Measurements from ENCODE around the gene CD109. TPM values are rescaled to one million over a fixed set of nuclear protein-coding genes. Genes with fewer than 3 reads are reported as not detected.

Gene CD109
- polyA plus RNA-seq, result 1 to 10 TPM in 2 of 3 donors, under 1 TPM in 1; 0.24 to 3.7 (median 1.7) TPM

DNA sequence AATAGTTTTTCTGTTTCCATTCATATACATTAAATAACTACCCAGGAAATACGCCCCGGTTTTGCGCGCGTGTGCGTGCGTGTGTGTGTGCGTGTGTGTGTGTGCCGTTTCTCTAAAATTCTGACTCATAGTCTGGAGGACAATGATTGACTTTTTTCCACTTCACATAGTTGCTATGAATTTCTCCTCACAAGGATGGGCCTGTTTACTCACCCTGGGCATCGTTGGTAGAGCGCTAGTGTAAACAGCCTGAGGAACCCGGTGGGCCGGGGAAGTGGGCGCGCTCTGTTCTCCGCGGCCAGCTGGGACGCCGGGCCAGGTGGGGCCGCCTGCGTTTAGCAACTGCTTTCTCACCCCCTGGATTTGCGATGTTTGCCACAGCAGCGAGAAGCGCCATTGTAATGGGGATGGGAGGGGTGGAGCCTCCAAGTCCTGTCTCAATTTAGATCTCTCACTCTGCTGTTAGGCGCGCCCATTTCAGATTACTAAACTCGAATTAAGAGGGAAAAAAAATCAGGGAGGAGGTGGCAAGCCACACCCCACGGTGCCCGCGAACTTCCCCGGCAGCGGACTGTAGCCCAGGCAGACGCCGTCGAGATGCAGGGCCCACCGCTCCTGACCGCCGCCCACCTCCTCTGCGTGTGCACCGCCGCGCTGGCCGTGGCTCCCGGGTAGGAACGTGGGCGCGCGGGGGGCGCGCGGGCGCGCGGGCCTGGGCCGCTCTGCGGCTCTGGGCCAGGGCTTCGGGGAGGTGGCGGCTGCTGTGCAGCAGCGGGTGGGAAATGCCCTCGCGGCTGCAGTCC lies at the start of gene CD109:
Gene CD109, plus strand, starts transcription at position 585 of the 803 bp plus-strand sequence. Its CDS starts 13 bp downstream, at position 598.
- no peak within 1 kb of the TSS for H3K27ac ChIP-seq (ENCODE audit: low read depth, low read length)
- 0 to 5% (median 1%) methylated on average over 61 of the region's 61 CpGs for WGBS, 3 donors

DNA sequence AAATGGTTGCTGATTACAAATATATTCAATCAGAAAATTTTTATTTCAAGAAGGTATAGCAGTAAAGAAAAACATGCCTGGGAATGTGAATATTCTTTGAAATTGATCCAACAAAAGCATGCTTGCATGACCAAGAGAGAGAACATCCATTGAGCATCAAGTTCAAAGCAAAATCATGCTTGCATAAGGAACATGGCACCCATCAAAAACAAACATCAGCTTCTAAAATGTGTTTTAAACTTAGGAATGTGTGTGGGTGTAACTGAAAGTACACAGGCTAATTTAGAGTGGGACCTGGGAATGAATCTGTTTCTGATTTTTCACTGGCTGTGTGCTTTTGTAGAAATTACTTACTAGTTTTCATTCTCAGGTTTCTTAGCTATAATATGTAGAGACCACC lies 47.8 kb upstream of the CD109 start:
- no peak overlapping the region for H3K27ac ChIP-seq (ENCODE audit: low read depth, low read length)

DNA sequence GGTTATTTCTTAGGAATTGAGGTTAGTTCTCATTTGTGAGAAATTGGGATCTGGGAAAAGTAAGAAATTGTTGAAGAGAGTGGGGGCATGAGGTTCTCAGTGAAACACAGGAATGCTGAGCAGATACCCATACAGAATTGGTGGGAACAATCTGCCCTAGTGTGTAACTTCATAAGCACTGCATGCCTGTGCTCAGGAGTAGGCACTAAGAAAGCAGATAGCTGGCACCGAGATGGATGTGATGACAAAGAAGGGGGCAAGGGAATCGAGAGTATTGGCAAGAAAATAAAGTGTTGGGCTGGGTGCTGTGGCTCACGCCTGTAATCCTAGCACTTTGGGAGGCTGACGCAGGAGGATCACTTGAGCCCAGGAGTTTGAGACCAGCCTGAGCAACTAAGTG lies 46.2 kb upstream of the CD109 start:
- H3K27ac ChIP-seq (ENCODE audit: low read depth, low read length), result no peak overlapping the region
- 69 to 82% (median 71%) methylated on average over 4 of the region's 4 CpGs for WGBS, 3 donors

DNA sequence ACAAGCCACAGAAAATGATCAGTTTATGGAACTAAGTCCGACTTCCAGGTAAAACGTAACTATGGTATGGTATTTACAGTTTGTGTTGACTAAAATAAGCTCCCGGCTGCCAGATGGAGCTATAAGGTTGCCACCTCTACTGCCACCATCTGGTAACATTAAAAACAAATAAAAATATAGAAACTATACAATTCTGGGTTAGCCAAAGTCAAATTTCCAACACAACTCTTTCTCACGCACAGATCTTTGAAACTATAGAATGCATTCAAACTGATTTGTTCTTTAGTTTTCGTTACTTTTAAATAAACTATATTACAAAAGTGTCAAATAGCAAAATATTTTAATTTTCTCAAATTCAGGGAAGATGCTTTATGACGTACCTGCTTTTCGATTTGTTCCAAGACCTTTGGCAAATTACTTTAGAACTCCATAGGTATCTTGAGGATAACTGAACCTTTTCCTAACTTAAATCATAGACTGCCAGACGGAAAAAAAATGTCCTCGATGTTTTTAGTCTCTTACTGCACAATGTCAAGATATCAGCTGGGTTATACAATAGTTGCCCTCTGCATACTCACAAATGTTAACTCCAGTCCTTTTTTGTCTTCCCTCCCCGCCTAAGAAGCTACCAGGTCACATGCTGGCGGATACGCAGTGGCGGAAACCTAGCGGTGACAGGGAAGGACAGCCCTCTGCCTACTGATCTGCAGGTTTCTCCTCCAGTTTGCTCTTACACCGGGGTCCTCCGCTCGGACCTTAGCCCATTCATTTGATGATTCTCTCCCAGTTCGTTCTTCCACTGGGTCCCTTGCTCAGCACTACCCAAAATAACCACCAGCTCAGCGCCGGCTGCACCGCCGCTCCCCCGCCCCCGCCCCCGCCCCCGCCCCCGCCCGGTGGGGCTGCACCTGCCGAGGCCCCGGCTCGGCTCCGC lies 43.1 kb upstream of the CD109 start:
- WGBS, 3 donors, result 2% methylated on average over 27 to 32 of the region's 32 CpGs
- H3K27ac ChIP-seq (ENCODE audit: low read depth, low read length), result no peak overlapping the region

DNA sequence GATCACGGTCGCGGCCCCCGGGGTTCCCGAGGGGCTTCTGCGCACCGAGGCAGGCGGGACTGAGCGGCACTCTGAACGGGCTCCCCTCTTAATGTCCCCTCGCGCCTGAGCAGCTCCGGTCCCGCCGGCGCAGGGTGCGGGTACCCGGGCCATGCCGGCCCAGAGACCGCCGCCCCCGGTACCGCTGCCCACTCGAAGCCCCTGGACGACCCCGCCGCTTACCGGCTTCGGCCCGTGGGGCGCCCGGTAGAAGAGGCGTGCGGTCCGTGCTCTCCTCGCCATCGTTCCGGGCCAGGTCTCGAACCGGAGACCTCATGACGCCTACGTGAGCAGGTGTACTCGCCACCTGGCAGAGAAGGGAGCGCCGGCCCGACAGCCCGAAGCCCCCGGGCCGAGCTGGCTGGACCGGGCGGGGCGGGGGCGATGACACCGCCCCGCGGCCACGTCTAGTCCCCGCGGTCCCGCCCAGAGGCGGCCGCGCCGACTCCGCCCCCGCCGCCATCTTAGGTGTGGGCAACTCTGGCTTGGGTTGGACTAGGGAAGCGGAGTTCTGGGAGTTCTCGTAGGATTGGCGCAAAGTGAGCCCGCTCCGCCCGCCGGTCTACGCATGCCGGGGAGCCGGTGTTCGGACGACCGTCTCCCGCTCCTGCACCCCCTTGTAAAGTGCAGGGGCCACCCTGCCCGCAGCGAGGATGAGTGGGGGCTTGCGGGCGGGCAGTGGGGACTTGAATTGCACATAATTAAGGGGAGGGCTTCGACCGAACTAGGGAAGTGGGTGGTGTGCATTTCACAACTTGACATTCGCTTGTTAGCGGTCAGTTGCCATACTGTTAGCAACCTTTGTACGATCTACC lies 42.2 kb upstream of the CD109 start, which contains the start of gene SLC17A5:
Gene SLC17A5, minus strand, starts transcription at position 422 of the 854 bp plus-strand sequence. Its CDS starts 106 bp downstream, at position 316.
- WGBS, 3 donors, result 0 to 1% (median 0%) methylated on average over 68 to 90 of the region's 90 CpGs
- H3K27ac ChIP-seq (ENCODE audit: low read depth, low read length), result peak within 1 kb of the TSS; percentile 58

DNA sequence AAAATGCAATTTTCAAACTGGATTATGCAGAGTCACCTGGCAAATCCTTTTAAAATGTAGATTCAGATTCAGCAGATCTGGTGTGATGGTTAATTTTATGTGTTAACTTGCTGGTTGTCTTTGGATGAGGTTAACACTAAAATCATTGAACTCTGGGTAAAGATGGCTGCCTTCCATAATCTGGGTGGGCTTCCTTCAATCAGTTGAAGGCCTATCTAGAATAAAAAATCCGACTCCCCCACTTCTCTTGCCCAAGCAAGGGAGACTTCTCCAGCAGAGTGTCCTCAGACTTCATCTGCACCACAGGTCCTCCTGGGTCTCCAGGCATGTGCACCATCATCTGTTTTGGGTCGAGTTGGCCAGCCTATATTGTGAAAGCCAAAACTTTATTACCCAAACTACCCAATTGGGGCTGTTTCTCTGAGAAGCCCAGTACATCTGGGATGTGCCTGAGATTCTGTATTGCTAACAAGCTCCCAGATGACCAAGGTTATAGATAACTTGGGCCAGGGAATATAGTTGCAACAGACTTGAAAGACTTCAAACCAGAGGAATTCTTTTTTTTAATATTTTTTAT lies 40.6 kb upstream of the CD109 start:
- no peak overlapping the region for H3K27ac ChIP-seq (ENCODE audit: low read depth, low read length)
- 70 to 97% (median 71%) methylated on average over 2 of the region's 2 CpGs for WGBS, 3 donors

DNA sequence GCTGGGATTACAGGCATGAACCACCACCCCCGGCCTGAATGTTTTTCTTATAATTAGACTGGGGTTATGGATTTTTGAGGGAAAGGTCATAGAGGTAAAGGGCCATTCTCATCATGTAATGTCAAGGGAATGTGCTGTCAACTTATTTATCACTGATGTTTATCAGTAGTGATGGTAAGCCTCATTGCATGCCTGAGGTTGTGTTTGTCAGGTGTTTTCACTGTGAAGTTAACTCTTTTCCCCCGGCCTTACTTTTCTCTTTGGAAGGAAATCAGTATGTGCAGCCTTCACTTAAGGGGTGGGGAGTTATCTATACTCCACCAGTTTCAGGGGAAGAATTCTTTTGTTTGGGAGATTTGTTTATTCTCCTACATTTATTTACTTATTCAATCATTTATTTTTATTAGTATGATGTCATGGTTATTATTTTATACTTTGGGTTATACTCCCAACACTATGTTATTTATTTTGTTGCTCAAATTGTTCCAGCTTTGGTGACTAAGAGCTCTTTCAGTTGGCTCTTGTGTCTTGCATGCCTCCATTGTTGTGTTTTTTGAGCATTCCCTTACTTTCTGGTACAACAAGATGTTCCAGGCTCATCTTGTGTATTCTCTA lies 39.4 kb upstream of the CD109 start:
- 86 to 98% (median 91%) methylated on average over 2 of the region's 2 CpGs for WGBS, 3 donors
- no peak overlapping the region for H3K27ac ChIP-seq (ENCODE audit: low read depth, low read length)

DNA sequence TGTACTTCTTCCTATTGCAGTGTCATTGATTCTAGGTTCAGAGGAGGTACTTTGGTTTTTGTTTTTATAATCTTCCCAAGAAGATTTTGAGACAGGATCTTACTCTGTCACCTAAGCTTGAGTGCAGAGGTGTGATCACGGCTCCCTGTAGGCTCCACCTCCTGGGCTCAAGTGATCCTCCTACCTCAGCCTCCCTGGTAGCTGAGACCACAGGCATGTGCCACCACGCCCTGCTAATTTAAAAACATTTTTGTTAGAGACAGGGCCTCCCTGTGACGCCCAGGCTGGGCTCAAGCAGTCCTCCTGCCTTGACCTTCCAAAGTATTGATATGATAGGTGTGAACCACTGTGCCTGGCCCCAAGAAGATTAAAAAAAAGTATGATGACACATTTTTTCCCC lies 38.8 kb upstream of the CD109 start:
- H3K27ac ChIP-seq (ENCODE audit: low read depth, low read length), result no peak overlapping the region
- WGBS, 3 donors, result 85 to 96% (median 87%) methylated on average over 3 of the region's 3 CpGs

DNA sequence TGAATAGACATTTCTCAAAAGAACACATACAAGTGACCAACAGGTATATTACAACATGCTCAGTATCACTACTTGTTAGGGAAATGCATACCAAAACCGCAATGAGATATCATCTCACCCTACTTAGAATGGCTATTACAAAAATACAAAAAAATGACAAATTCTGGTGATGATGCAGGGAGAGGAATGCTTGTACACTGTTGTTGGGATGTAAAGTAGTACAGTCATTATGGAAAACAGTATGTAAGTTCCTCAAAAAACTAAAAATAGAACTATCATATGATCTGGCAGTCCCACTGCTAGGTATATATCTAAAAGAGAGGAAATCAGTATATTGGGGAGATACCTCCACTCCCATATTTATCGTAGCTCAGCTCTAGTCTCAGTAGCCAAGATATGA lies 31.3 kb upstream of the CD109 start:
- no peak overlapping the region for H3K27ac ChIP-seq (ENCODE audit: low read depth, low read length)
- WGBS, 3 donors, result 84 to 88% (median 88%) methylated on average over 2 of the region's 2 CpGs

DNA sequence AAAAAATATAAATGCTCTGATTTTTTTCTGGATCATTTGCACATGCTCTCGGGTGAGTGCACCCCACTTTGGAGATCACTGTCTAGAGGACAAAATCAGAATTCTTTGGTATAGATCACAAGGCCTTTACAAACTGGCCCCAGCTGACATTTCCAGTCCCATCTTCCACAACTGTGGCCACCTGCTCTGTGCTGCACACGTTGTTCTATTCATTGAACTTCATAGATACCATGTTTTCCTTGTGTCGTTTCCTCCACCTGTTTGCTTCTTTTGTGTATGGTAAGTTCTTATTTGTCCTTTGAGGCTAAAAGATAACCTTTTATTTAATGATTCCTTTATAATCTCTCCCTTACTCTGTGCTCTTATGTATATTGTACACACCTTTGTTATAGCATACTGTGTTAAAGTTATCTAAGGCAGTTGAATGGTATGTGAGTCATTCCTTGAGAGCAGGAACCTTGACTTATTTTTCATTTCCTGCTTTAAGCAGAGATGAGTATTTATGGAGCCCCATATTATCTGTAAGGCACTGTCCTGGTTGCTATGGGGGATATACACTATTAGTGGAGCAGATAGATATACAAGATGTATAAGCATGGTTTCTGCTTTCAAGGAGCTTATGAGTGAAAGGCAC lies 30.2 kb upstream of the CD109 start:
- H3K27ac ChIP-seq (ENCODE audit: low read depth, low read length), result no peak overlapping the region
- 46 to 73% (median 68%) methylated on average over 3 of the region's 3 CpGs for WGBS, 3 donors

DNA sequence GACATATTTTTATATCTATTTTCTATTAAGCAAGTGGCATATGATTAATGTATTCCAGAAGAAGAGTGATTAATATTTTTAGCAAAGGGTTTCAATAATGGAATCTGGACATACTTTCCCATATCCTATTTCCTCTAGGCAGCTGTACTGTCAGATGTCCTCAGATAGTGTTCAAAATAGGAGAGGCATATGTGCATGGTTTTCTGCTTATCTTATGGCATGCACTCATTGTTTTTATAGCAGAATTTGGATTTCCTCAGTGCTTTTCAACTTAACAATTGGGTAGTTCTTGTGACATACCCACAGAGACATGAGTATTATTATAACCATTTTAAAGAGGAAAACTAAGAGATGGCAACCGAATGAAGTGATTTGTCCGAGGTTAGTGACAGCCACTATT lies 29.6 kb upstream of the CD109 start:
- no peak overlapping the region for H3K27ac ChIP-seq (ENCODE audit: low read depth, low read length)
- WGBS, 3 donors, result 72 to 75% (median 72%) methylated on average over 2 of the region's 2 CpGs

DNA sequence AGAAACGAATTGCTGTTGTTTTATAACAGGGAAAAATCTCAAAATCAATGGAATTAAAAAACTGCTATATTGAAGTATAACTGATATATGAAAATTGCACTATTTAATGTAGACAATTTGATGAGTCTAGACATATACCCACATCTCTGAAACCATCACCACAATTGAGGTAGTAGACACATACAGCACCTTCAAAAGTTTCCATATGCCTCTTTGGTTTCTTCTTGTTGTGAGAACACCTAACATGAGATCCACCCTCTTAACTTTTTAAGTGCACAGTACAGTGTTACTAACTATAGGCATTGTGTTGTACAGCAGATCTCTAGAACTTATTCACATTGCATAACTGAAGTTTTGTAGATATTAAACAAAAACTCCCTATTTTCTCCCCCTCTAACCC lies 28.2 kb upstream of the CD109 start:
- WGBS, 3 donors, result 68 to 78% (median 75%) methylated on average over 1 of the region's 1 CpG
- no peak overlapping the region for H3K27ac ChIP-seq (ENCODE audit: low read depth, low read length)

DNA sequence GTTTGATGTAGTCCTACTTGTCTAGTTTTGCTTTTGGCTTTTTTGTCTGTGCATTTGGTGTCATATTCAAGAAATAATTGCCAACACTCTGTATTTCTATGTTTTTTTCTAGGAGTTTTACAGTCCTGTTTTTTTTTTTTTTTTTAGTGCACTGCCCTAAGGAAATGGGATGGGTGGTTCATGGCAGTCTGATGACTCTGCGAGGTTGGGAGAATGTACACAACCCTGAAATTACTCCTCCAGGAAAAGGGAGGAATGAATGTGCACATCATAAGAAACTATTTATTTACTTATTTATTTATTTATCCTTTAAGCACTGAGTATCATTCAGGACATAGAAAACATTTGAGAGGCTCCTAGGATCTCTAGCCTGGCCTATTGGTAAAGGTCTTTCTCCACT lies 27.0 kb upstream of the CD109 start:
- 93 to 100% (median 96%) methylated on average over 1 of the region's 1 CpG for WGBS, 3 donors
- no peak overlapping the region for H3K27ac ChIP-seq (ENCODE audit: low read depth, low read length)

DNA sequence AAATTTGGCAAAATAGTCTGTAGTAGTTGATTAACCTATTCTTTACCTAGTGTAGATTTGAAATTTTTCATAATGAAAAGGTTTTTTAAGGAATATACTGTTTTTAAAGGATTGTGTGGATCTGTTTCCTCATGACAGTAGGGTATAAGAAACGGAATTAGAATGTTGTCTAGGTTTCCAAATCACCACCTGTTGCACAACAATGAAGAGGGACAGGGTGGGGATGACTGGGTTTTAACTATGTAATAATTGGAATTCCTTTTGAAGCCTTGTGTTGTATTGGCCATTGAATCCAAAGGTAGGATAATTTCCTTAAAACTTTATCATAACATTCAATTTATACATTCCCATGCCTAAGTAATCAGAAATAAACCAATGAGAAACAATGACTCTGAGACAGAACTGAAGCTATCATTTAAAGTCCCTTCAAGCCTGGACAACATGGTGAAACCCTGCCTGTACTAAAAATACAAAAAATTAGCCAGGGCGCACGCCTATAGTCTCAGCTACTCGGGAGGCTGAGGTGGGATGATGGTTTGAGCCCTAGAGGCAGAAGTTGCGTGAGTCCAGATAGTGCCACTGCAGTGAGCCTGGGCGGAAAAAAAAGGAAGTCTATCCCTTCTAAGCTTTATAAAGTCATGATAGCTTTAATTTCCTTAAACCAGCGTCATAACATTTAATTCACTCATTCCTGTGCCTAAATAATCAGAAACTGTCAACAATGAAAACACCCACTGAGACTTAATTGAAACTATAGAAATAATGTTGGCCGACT lies 23.9 kb upstream of the CD109 start:
- no peak overlapping the region for H3K27ac ChIP-seq (ENCODE audit: low read depth, low read length)
- WGBS, 3 donors, result 58 to 80% (median 72%) methylated on average over 8 of the region's 8 CpGs

DNA sequence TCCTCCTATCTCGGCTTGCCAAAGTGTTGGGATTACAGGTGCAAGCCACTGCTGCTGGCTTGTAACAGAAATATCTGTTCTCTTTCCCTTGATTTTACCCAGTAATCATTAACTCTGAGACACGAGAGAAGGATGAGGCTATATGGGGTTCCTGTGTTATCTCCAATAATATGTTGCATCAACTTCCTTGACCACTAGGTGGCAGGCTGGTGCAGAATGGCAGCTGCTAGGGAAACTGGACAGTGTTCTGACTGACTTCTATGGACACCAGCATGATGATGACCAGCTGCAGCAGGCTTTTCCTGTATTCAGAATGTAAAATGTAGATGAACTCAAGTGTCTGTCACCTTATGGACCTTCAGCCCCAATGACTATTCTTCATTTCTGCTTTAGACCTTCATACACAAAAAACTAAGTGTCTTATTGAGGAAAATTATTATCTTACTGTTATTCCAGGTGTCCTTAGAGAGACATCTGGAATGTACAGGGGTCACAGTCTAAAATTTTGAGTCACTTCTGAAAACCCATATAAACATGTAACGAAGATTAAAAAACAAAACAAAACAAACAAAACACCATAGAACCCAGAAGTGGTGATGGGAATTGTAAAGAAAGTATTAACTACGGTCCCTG lies 20.4 kb upstream of the CD109 start:
- H3K27ac ChIP-seq (ENCODE audit: low read depth, low read length), result no peak overlapping the region
- 37 to 56% (median 53%) methylated on average over 4 of the region's 4 CpGs for WGBS, 3 donors

DNA sequence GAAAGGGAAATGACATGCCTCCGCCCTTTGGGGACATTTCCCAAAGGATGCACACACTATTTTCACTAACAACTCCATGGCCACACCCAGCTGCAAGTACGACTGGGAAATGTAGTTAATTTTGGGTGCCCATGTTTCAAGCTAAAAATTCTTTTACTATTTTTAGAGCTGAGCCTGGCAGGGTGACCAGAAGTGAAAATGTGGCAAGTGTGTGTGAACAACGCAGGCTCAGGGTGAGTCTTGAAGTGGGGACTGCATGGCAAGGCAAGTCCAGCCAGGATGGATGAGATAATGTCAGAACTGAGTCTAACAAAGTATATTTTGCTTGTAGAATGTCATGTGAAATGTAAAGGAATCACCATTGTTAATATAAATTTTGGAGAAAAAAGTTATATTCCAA lies 17.0 kb upstream of the CD109 start:
- WGBS, 3 donors, result 65 to 72% (median 67%) methylated on average over 3 of the region's 3 CpGs

More for the DNA sequence above, 17.0 kb upstream of the CD109 start:
- H3K27ac ChIP-seq (ENCODE audit: low read depth, low read length), result no peak overlapping the region
